KBM-7 (cell line): Measurements from ENCODE around the gene AP2A2.

Source experiments
- DNase-seq: peaks from one replicate; pipeline ENCODE4 v3.0.0-alpha.2; 2015
- in situ Hi-C: fragments of 300-500 bp; cut with MboI; formaldehyde crosslinking; loops from 2 replicates; pipeline ENCODE4 v1.14.3; 2020; ENCODE audit warnings: low sequenced_read_pairs, low pct_unique_long_range_greater_than_20kb, mixed read lengths

Gene AP2A2

GRCh38 chr11:1019321-1019910, 93.7 kb downstream of the AP2A2 start:
- no peak for DNase-seq
- in situ Hi-C loops = no loop called here

- in situ Hi-C loops = no loop called here
These were observed 94.7 kb downstream of the AP2A2 start for GRCh38 chr11:1020211-1020905.

GRCh38 chr11:1022411-1022810, 96.7 kb downstream of the AP2A2 start:
- no peak for DNase-seq
- in situ Hi-C loops = no loop called here

More at GRCh38 chr11:1020211-1020905, 94.7 kb downstream of the AP2A2 start:
- DNase-seq = no peak

GRCh38 chr11:1022908-1023810, 97.5 kb downstream of the AP2A2 start:
- in situ Hi-C loops = no loop called here
- no peak for DNase-seq

DNA sequence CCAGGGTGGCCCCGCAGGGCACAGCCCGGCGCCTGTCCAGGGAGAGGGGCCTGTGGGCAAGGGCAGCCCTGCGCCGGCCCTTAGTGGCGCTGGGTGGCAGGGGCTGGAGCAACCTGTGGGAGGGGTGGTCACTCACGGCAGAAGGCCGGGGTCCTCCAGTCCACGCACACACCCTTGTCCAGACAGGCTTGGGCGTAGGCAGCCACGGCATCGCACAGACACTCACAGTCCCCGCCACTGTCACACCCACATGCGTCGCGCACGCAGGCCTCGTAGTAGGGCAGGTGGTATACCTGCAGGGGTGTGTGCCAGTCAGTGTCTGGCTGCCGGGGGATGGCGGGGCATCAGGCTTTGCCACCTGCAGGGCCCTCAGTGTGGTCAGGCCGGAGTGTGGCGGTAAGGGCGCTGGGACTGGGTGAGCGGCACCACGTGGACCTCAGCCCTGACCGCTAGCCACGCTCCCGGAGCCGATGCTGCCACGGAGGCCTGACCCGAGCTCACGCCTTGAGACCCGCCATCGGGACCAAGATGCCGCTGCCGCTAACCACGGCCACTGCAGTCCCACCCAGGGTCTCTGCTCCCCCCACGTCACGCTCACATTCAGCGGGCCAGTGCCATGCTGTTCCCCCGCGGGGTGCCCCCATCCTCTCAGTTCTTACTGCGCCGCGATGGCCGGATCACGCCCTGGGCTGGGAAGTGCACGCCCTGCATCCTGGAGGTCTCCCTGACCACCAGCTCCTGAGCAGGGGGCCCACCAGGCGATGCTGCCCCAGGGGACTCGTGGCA, 98.3 kb downstream of the AP2A2 start:
- no peak for DNase-seq
- in situ Hi-C loops = no loop called here

DNA sequence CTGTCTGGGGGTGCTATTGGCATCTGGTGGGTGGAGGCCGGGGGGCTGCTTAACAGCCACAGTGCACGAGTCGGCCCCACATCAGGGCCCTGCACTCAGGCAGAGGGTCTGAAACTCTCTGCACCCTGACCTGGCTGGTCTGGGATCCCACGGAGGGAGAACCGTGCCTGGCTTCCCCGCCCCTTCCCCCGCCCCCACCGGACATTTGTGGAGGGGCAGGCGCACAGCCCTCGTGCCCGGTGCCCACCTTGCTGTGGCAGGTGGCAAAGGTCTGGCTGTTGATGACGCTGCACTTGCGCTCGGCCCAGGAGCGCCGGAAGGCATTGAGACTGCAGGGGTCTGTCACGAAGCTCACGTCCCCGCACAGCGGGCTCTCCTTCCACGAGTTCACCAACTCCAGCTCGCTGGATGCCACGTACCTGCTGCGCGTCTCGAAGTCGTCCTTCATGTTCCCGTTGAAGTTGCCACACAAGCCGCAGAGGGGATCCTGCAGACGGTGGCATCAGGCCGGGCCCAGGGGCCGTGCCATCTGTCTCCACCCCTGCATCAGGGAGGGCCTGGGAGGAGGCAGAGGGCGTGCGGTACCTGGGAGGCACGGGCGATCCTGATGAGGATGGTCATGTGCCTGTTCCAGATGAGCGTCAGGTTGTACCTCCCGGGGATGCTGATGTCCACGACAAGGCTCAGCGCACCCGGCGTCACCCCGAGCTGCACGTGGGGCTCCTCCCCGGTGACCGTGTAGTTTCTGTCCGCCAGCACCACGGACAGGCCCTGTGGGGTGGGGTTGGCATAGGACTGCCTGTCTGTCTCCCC, 99.1 kb downstream of the AP2A2 start:
- in situ Hi-C loops = no loop called here
- no peak for DNase-seq

DNA sequence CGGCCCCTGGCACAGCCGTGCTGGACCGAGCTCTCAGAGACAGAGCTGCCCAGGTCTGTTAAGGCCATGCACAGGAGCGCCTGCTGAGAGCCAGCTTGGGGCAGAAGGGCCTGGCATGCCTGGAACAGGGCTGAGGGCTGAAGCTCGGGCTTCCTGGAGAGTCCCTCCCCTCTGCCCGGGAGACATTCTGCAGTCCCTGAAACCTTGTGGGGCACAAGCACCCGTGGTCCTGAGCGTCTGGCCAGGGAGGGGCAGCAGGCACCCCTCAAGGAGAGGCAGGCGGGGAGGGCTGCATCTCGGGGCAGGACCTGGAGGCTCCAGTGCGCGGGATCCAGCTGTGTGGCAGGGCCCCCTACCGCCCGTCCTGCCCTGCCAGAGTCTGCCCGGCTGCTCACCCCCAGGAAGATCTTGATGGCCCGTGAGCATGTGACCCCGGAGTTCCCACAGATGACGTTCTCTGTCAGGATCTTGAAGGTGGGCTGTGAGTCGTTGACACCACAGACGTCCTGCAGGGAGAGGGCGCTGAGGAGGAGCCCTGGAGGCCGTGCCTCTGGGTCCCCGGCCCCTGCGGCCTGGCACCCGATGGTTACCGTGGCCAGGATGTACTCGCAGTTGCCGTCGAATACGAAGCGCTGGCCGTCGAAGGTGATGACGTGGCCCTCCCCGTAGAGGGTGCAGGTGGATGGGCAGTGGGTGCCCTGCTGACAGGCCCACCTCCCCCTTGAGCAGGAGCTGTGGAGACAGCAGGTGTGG, 99.9 kb downstream of the AP2A2 start:
- in situ Hi-C loops = no loop called here
- DNase-seq = no peak

GRCh38 chr11:1026163-1026450, 100.4 kb downstream of the AP2A2 start:
- in situ Hi-C loops = no loop called here
- no peak for DNase-seq

- in situ Hi-C loops = no loop called here
These were observed 101.2 kb downstream of the AP2A2 start for GRCh38 chr11:1026641-1027482.

GRCh38 chr11:1027483-1028290, 102.0 kb downstream of the AP2A2 start:
- in situ Hi-C loops = no loop called here
- no peak for DNase-seq

More at GRCh38 chr11:1026641-1027482, 101.2 kb downstream of the AP2A2 start:
- DNase-seq = no peak

GRCh38 chr11:1028291-1028540, 102.5 kb downstream of the AP2A2 start:
- in situ Hi-C loops = no loop called here
- DNase-seq = no peak

DNA sequence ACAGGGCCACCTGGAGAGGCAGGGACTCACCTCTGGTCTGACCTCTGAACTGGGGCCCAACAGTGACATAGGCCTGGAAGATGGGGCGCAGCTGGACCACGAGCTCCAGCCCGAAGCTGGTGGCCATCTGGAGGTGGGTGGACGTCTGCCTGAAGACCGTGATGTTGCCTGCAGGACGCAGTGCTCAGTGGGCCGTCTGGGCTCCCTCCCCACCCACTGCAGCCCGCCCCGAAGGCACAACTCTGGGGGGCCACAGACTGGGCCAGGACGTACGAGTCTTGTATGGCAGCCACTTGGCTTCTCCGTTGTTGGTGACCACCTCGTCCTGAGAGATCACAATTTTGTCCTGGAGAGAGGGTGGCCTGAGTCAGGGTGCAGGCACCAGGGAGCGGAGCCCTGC, 102.9 kb downstream of the AP2A2 start:
- no peak for DNase-seq
- in situ Hi-C loops = no loop called here

DNA sequence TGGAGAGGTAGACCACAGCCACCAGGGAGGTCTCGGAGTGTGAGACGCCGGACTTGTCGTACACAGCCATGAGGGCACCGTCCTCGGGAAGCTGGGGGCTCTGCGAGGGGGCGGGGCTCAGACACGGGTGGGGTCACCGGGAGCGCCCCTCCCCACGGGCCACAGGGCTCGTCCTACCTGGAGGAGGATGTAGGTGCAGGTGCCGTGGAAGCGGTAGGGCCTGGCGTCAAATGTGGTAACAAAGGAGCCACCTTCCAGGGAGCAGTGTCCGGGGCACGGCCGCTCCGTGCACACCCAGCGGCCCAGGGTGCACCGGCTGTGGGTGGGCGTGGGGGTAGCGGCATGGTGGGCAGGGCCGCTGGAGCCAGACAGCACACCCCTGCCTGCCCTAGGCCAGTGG, 103.4 kb downstream of the AP2A2 start:
- in situ Hi-C loops = no loop called here
- no peak for DNase-seq

- in situ Hi-C loops = no loop called here
These were observed 104.0 kb downstream of the AP2A2 start for GRCh38 chr11:1029654-1030053.

GRCh38 chr11:1030086-1030485, 104.4 kb downstream of the AP2A2 start:
- in situ Hi-C loops = no loop called here
- no peak for DNase-seq

More at GRCh38 chr11:1029654-1030053, 104.0 kb downstream of the AP2A2 start:
- no peak for DNase-seq

- in situ Hi-C loops = no loop called here
- DNase-seq = no peak
These were observed 104.9 kb downstream of the AP2A2 start for GRCh38 chr11:1030556-1030955.
